H9 (cell line): ENCODE measurements around the gene JMJD8. TPM values are rescaled to one million over a fixed set of nuclear protein-coding genes. Genes with fewer than 3 reads are reported as not detected.

Experiments
- DNase-seq: peaks from one replicate; pipeline ENCODE4 v3.0.0-alpha.2; 2017
- H2AFZ ChIP-seq: one replicate; pipeline ENCODE4 v1.6.1; 2013; ENCODE audit warnings: mild to moderate bottlenecking, low read length, control low read depth, moderate library complexity
- H2AK5ac ChIP-seq: 2 replicates; pipeline ENCODE4 v1.6.1; 2013; ENCODE audit warnings: low read length, control low read depth, mixed read lengths; ENCODE audit not compliant: insufficient read length
- H2BK120ac ChIP-seq: one replicate; pipeline ENCODE4 v1.6.1; 2013; ENCODE audit warnings: low read depth, mild to moderate bottlenecking, low read length, control low read depth, inconsistent platforms; ENCODE audit not compliant: poor library complexity, severe bottlenecking
- H2BK12ac ChIP-seq: 2 replicates; pipeline ENCODE4 v1.6.1; 2013; ENCODE audit warnings: low read length, control low read depth, mixed read lengths, low read depth; ENCODE audit not compliant: insufficient read length
- H2BK15ac ChIP-seq: 2 replicates; pipeline ENCODE4 v1.6.1; 2013; ENCODE audit warnings: low read depth, low read length, control low read depth
- H2BK20ac ChIP-seq: one replicate; pipeline ENCODE4 v1.6.1; 2013; ENCODE audit warnings: low read depth, mild to moderate bottlenecking, low read length, control low read depth, inconsistent platforms; ENCODE audit not compliant: poor library complexity, severe bottlenecking
- H2BK5ac ChIP-seq: 2 replicates; pipeline ENCODE4 v1.6.1; 2013; ENCODE audit warnings: low read length, control low read depth, mixed read lengths; ENCODE audit not compliant: insufficient read length
- H3K14ac ChIP-seq: 2 replicates; pipeline ENCODE4 v1.6.1; 2013; ENCODE audit warnings: low read length, control low read depth; ENCODE audit not compliant: insufficient read depth
- H3K18ac ChIP-seq: 2 replicates; pipeline ENCODE4 v1.6.1; 2013; ENCODE audit warnings: low read depth, mild to moderate bottlenecking, mixed read lengths, low read length, control low read depth; ENCODE audit not compliant: insufficient read length
- H3K23ac ChIP-seq: 2 replicates; pipeline ENCODE4 v1.6.1; 2013; ENCODE audit warnings: low read length, control low read depth, mixed read lengths, low read depth; ENCODE audit not compliant: insufficient read length
- H3K23me2 ChIP-seq: 2 replicates; pipeline ENCODE4 v1.6.1; 2013; ENCODE audit warnings: low read depth, mild to moderate bottlenecking, mixed read lengths, low read length, control low read depth; ENCODE audit not compliant: insufficient read length, poor library complexity, severe bottlenecking
- H3K27ac ChIP-seq: 2 replicates; pipeline ENCODE4 v1.5.1; 2013; ENCODE audit warnings: low read length, control low read depth, mixed read lengths, low read depth; ENCODE audit not compliant: insufficient read length
- H3K27me3 ChIP-seq: 2 replicates; pipeline ENCODE4 v1.6.1; 2013; ENCODE audit warnings: low read length, control low read depth, inconsistent platforms; ENCODE audit not compliant: insufficient read depth
- H3K4ac ChIP-seq: 2 replicates; pipeline ENCODE4 v1.6.1; 2013; ENCODE audit warnings: low read depth, mild to moderate bottlenecking, control low read depth, inconsistent platforms, low read length, moderate library complexity
- H3K4me1 ChIP-seq: 2 replicates; pipeline ENCODE4 v1.6.1; 2013; ENCODE audit warnings: low read length, control low read depth, inconsistent platforms; ENCODE audit not compliant: insufficient read depth
- H3K4me2 ChIP-seq: 2 replicates; pipeline ENCODE4 v1.6.1; 2013; ENCODE audit warnings: low read length, control low read depth, mixed read lengths; ENCODE audit not compliant: insufficient read length, insufficient read depth
- H3K56ac ChIP-seq: 2 replicates; pipeline ENCODE4 v1.6.1; 2013; ENCODE audit warnings: low read depth, mild to moderate bottlenecking, mixed read lengths, low read length, control low read depth; ENCODE audit not compliant: insufficient read length
- H3K79me1 ChIP-seq: 2 replicates; pipeline ENCODE4 v1.6.1; 2013; ENCODE audit warnings: low read depth, mild to moderate bottlenecking, moderate library complexity, low read length, control low read depth, inconsistent platforms; ENCODE audit not compliant: insufficient read depth, poor library complexity, severe bottlenecking
- H3K79me2 ChIP-seq: 2 replicates; pipeline ENCODE4 v1.6.1; 2013; ENCODE audit warnings: low read length, control low read depth, inconsistent platforms; ENCODE audit not compliant: insufficient read depth
- H3K9ac ChIP-seq: 2 replicates; pipeline ENCODE4 v1.6.1; 2013; ENCODE audit warnings: low read length, control low read depth, mixed read lengths; ENCODE audit not compliant: insufficient read length; ENCODE audit errors: extremely low read depth
- H3K9me3 ChIP-seq: one replicate; pipeline ENCODE4 v1.6.1; 2013; ENCODE audit warnings: low read depth, low read length, inconsistent platforms; ENCODE audit not compliant: control insufficient read depth
- H3T11ph ChIP-seq: one replicate; pipeline ENCODE4 v1.6.1; 2013; ENCODE audit warnings: mild to moderate bottlenecking, low read length, control low read depth, inconsistent platforms
- H4K20me1 ChIP-seq: one replicate; pipeline ENCODE4 v1.6.1; 2013; ENCODE audit not compliant: control insufficient read depth, insufficient read length, insufficient read depth
- H4K5ac ChIP-seq: 2 replicates; pipeline ENCODE4 v1.6.1; 2013; ENCODE audit warnings: low read depth, mild to moderate bottlenecking, mixed read lengths, low read length, control low read depth; ENCODE audit not compliant: insufficient read length
- H4K8ac ChIP-seq: replicated peaks from 2 replicates; pipeline ENCODE4 v1.6.1; 2013; ENCODE audit warnings: low read length, control low read depth, mixed read lengths, low read depth; ENCODE audit not compliant: insufficient read length
- H4K91ac ChIP-seq: 2 replicates; pipeline ENCODE4 v1.6.1; 2013; ENCODE audit warnings: low read depth, mild to moderate bottlenecking, moderate library complexity, mixed read lengths, low read length, control low read depth; ENCODE audit not compliant: insufficient read length
- H3K27ac Mint-ChIP-seq, 3 experiments: 2 replicates in 2 of 3; 3 replicates in 1 of 3; pipeline ENCODE4 v1.8.0; 2020 to 2021; ENCODE audit warnings: mixed read lengths in 3 of 3, mild to moderate bottlenecking in 1 of 3, moderate library complexity in 1 of 3
- H3K27me3 Mint-ChIP-seq: 2 replicates; pipeline ENCODE4 v1.8.0; 2021; ENCODE audit warnings: low read depth, mild to moderate bottlenecking, moderate library complexity, mixed read lengths
- H3K36me3 Mint-ChIP-seq, 3 experiments: 2 replicates in 2 of 3; 3 replicates in 1 of 3; pipeline ENCODE4 v1.8.0; 2020 to 2021; ENCODE audit warnings: low read depth in 3 of 3, mixed read lengths in 3 of 3; ENCODE audit not compliant: insufficient read depth in 1 of 3
- H3K4me1 Mint-ChIP-seq, 2 experiments: 2 replicates each; pipeline ENCODE4 v1.8.0; 2020; ENCODE audit warnings: mixed read lengths in 2 of 2
- H3K4me3 Mint-ChIP-seq, 2 experiments: 2 replicates in 1 of 2; 3 replicates in 1 of 2; pipeline ENCODE4 v1.8.0; 2020 to 2021; ENCODE audit warnings: mild to moderate bottlenecking in 2 of 2, mixed read lengths in 2 of 2, moderate library complexity in 1 of 2
- H3K9me3 Mint-ChIP-seq, 2 experiments: 2 replicates in 1 of 2; 3 replicates in 1 of 2; pipeline ENCODE4 v1.8.0; 2020; ENCODE audit warnings: mild to moderate bottlenecking in 2 of 2, mixed read lengths in 2 of 2, moderate library complexity in 1 of 2
- CTCF ChIP-seq: fragments of 200-600 bp; sonication (generic); conservative IDR thresholded peaks from 3 replicates; pipeline ENCODE4 v1.8.0; 2021; ENCODE audit warnings: antibody characterized with exemption, mild to moderate bottlenecking
- WGBS: extraction: QIAGEN DNeasy Blood & Tissue Kit; methylation state at CpG from one replicate; pipeline ENCODE4 v1.1.7; 2013; ENCODE audit warnings: missing lambda C conversion rate, low lambda C conversion rate, mixed read lengths; ENCODE audit not compliant: insufficient read length; ENCODE audit errors: extremely low coverage; 5-methylcytosine and 5-hydroxymethylcytosine counted together
- total RNA-seq: library from RNA; stranded (reverse); gene quantifications from 2 replicates; pipeline ENCODE4 v1.2.1, GENCODE V29; 2021

Gene JMJD8
- total RNA-seq, 1 experiment from 2014 or later, result 52.7 TPM

- Histone ChIP-seq H2BK15ac (no peak overlapping the region), H2AK5ac (no peak overlapping the region), H3K14ac (no peak overlapping the region), H3K18ac (no peak overlapping the region), H3K27me3 (no peaks in the 10 kb centered on the region), H4K5ac (no peak overlapping the region), H3K27ac (no peak overlapping the region), H3K9ac (no peak overlapping the region), H3K4me2 (no peak overlapping the region), H4K8ac (no peak overlapping the region), H3K23ac (no peak overlapping the region), H3K4me1 (no peaks in the 10 kb centered on the region), H3K23me2 (no peaks in the 10 kb centered on the region), H4K91ac (no peak overlapping the region), H3K56ac (no peak overlapping the region), H3K79me1 (no peaks in the 10 kb centered on the region), H2BK120ac (no peak overlapping the region), H2AFZ (no peak overlapping the region), H2BK12ac (no peak overlapping the region), H3K79me2 (no peaks in the 10 kb centered on the region), H3K9me3 (no peaks in the 10 kb centered on the region), H3T11ph (no peak overlapping the region), H3K4ac (no peak overlapping the region), H2BK20ac (no peak overlapping the region), H2BK5ac (no peak overlapping the region), H4K20me1 (no peaks in the 10 kb centered on the region)
- TF ChIP-seq CTCF, result no peak
- Mint-ChIP-seq H3K4me3 (no peak overlapping the region), H3K27ac (no peak overlapping the region), H3K36me3 (peaks cover 0 to 2% (median 0%) of the 10 kb centered on the region in 3 experiments; a peak in 1 of 7 replicates), H3K4me1 (peaks cover 0 to 4% of the 10 kb centered on the region in 2 experiments; a peak in 1 of 4 replicates), H3K27me3 (no peaks in the 10 kb centered on the region), H3K9me3 (no peaks in the 10 kb centered on the region)
- DNase-seq, result no peak
- WGBS, result no CpG with 5 or more reads among the region's 12 CpGs
Observed at GRCh38 chr16:654034-654433, 30.1 kb downstream of the JMJD8 start.
